Measurements from ENCODE around the gene CPNE1. TPM values are rescaled to one million over a fixed set of nuclear protein-coding genes. Genes with fewer than 3 reads are reported as not detected.

CPNE1 gene
- total and polyA plus RNA-seq, 2 of the 8 experiments (the other 6 are each of a cell fraction or from before 2014, with no cell fraction given), result 294 to 346 TPM

DNA sequence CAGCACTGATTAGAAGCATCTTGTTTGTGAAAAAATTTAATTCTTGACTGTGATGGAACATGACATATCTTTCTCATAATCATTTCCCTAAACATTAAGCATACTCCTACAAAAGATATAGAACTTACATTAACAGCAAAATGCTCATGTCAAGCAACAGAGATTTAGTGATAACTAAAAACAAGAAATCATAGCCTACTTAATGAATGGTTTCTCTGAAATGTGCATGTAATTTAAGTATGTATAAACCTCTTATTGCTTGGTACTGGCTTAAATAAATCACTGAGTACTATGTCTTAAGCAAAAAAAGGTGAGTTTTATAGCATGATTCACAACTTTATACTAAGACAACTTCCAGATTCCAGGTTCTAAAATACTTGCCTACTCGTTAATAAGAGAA is 43.8 kb upstream of the CPNE1 start (continued):
- TF ChIP-seq, protein P1, sequence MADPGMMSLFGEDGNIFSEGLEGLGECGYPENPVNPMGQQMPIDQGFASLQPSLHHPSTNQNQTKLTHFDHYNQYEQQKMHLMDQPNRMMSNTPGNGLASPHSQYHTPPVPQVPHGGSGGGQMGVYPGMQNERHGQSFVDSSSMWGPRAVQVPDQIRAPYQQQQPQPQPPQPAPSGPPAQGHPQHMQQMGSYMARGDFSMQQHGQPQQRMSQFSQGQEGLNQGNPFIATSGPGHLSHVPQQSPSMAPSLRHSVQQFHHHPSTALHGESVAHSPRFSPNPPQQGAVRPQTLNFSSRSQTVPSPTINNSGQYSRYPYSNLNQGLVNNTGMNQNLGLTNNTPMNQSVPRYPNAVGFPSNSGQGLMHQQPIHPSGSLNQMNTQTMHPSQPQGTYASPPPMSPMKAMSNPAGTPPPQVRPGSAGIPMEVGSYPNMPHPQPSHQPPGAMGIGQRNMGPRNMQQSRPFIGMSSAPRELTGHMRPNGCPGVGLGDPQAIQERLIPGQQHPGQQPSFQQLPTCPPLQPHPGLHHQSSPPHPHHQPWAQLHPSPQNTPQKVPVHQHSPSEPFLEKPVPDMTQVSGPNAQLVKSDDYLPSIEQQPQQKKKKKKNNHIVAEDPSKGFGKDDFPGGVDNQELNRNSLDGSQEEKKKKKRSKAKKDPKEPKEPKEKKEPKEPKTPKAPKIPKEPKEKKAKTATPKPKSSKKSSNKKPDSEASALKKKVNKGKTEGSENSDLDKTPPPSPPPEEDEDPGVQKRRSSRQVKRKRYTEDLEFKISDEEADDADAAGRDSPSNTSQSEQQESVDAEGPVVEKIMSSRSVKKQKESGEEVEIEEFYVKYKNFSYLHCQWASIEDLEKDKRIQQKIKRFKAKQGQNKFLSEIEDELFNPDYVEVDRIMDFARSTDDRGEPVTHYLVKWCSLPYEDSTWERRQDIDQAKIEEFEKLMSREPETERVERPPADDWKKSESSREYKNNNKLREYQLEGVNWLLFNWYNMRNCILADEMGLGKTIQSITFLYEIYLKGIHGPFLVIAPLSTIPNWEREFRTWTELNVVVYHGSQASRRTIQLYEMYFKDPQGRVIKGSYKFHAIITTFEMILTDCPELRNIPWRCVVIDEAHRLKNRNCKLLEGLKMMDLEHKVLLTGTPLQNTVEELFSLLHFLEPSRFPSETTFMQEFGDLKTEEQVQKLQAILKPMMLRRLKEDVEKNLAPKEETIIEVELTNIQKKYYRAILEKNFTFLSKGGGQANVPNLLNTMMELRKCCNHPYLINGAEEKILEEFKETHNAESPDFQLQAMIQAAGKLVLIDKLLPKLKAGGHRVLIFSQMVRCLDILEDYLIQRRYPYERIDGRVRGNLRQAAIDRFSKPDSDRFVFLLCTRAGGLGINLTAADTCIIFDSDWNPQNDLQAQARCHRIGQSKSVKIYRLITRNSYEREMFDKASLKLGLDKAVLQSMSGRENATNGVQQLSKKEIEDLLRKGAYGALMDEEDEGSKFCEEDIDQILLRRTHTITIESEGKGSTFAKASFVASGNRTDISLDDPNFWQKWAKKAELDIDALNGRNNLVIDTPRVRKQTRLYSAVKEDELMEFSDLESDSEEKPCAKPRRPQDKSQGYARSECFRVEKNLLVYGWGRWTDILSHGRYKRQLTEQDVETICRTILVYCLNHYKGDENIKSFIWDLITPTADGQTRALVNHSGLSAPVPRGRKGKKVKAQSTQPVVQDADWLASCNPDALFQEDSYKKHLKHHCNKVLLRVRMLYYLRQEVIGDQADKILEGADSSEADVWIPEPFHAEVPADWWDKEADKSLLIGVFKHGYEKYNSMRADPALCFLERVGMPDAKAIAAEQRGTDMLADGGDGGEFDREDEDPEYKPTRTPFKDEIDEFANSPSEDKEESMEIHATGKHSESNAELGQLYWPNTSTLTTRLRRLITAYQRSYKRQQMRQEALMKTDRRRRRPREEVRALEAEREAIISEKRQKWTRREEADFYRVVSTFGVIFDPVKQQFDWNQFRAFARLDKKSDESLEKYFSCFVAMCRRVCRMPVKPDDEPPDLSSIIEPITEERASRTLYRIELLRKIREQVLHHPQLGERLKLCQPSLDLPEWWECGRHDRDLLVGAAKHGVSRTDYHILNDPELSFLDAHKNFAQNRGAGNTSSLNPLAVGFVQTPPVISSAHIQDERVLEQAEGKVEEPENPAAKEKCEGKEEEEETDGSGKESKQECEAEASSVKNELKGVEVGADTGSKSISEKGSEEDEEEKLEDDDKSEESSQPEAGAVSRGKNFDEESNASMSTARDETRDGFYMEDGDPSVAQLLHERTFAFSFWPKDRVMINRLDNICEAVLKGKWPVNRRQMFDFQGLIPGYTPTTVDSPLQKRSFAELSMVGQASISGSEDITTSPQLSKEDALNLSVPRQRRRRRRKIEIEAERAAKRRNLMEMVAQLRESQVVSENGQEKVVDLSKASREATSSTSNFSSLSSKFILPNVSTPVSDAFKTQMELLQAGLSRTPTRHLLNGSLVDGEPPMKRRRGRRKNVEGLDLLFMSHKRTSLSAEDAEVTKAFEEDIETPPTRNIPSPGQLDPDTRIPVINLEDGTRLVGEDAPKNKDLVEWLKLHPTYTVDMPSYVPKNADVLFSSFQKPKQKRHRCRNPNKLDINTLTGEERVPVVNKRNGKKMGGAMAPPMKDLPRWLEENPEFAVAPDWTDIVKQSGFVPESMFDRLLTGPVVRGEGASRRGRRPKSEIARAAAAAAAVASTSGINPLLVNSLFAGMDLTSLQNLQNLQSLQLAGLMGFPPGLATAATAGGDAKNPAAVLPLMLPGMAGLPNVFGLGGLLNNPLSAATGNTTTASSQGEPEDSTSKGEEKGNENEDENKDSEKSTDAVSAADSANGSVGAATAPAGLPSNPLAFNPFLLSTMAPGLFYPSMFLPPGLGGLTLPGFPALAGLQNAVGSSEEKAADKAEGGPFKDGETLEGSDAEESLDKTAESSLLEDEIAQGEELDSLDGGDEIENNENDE (IDR thresholded peaks at IDR 0.05; ENCODE audit: insufficient replicate concordance, low read length), result no peak
- no peak for TF ChIP-seq SIX5 (IDR thresholded peaks at IDR 0.05; ENCODE audit: low read depth, low read length)
